Lung (tissue), 12 donors: ENCODE measurements around the gene BNIP5. TPM values are rescaled to one million over a fixed set of nuclear protein-coding genes. Genes with fewer than 3 reads are reported as not detected.
"Not testable (repeated sequence)": the region's sequence is repeated elsewhere in the genome, so short reads cannot be mapped to it uniquely, and the experiment has no call there.

ENCODE experiments used
- ATAC-seq: fragments of 200-7000 bp; cut with Tn5 transposase; one replicate; pipeline ENCODE4 v1.9.1; 2020; ENCODE audit warnings: moderate number of reproducible peaks; ENCODE audit not compliant: insufficient read depth, low FRiP score
- DNase-seq, 3 donors: peaks; one replicate each; pipeline ENCODE4 v3.0.0-alpha.2; 2013 to 2017
- H3K27ac ChIP-seq, 2 donors: one replicate each; pipeline ENCODE4 v1.5.1; 2013; ENCODE audit warnings: mild to moderate bottlenecking in 2 of 2, moderate library complexity in 2 of 2, control low read depth in 1 of 2, inconsistent platforms in 1 of 2, low read depth in 1 of 2, low read length in 1 of 2
- H3K27me3 ChIP-seq, 3 donors: one replicate each; pipeline ENCODE4 v1.5.1; 2013; ENCODE audit warnings: low read length in 2 of 3; ENCODE audit not compliant: control insufficient read depth in 3 of 3, insufficient read depth in 3 of 3
- H3K36me3 ChIP-seq, 4 donors: one replicate each; pipeline ENCODE4 v1.5.1; 2013; ENCODE audit warnings: low read length in 4 of 4, mild to moderate bottlenecking in 1 of 4, moderate library complexity in 1 of 4; ENCODE audit not compliant: control insufficient read depth in 4 of 4, insufficient read depth in 4 of 4
- H3K4me1 ChIP-seq, 5 donors: one replicate each; pipeline ENCODE4 v1.5.1; 2013; ENCODE audit warnings: low read length in 5 of 5, mild to moderate bottlenecking in 2 of 5, moderate library complexity in 1 of 5; ENCODE audit not compliant: control insufficient read depth in 5 of 5, insufficient read depth in 5 of 5
- H3K4me3 ChIP-seq: one replicate; pipeline ENCODE4 v1.5.1; 2013; ENCODE audit warnings: mild to moderate bottlenecking, control low read depth, moderate library complexity
- H3K9ac ChIP-seq, 2 donors: one replicate each; pipeline ENCODE4 v1.5.1; 2013; ENCODE audit warnings: low read length in 2 of 2, control low read depth in 1 of 2; ENCODE audit not compliant: insufficient read depth in 1 of 2
- H3K9me3 ChIP-seq, 4 donors: one replicate each; pipeline ENCODE4 v1.5.1; 2013; ENCODE audit warnings: low read length in 3 of 4, mild to moderate bottlenecking in 1 of 4, moderate library complexity in 1 of 4; ENCODE audit not compliant: control insufficient read depth in 4 of 4, insufficient read depth in 3 of 4
- CTCF ChIP-seq: IDR thresholded peaks from 2 replicates; pipeline ENCODE4 v1.5.1; 2012; ENCODE audit warnings: mild to moderate bottlenecking; ENCODE audit errors: control extremely low read depth, extremely low read depth
- WGBS, 2 donors: extraction: QIAGEN DNeasy Blood & Tissue Kit; methylation state at CpG; one replicate each; pipeline ENCODE4 v1.1.7; 2013; 5-methylcytosine and 5-hydroxymethylcytosine counted together
- polyA plus RNA-seq, 2 donors: library from polyadenylated mRNA; stranded (reverse); fragments of 200-250 nt; gene quantifications; one replicate each; pipeline ENCODE4 v1.2.1, GENCODE V29; 2013
- total RNA-seq, 2 donors: library from RNA; depleted of rRNA in 1 of 2; stranded (reverse); fragments of >200 nt in 1 of 2; gene quantifications; one replicate each; pipeline ENCODE4 v1.2.1, GENCODE V29; 2014 to 2021
- donor health status: control.
- donor health status: control.
- donor health status: Bipolar disorder and iron deficiency.
- donor health status: healthy.
- donor health status: DM: yes; HTN: yes; CAD: no.

Gene BNIP5
- total and polyA plus RNA-seq, 4 donors, result 0.02 to 0.09 (median 0.06) TPM; not detected in 1

GRCh38 chr6:36340618-36341454 is 4.1 kb upstream of the BNIP5 start:
- no peaks in the 10 kb centered on the region for H3K36me3 ChIP-seq
- peak overlapping the region in 1 of 2 donors; percentile 17 for H3K9ac ChIP-seq
- ATAC-seq (peak; percentile 94), DNase-seq (peak; percentile 67 to 75 (median 68))
- H3K27ac ChIP-seq, result no peak overlapping the region
- peak; percentile 90 for TF ChIP-seq CTCF
- 21% methylated on average over 36 of the region's 36 CpGs for WGBS, 2 donors
- H3K4me3 ChIP-seq, result no peak overlapping the region
- H3K9me3 ChIP-seq, result no peaks in the 10 kb centered on the region
- peaks cover 0 to 32% (median 3%) of the 10 kb centered on the region in 3 donors for H3K27me3 ChIP-seq
- peaks cover 0 to 3% (median 0%) of the 10 kb centered on the region in 5 donors for H3K4me1 ChIP-seq

- Histone ChIP-seq H3K9me3 (no peaks in the 10 kb centered on the region), H3K27me3 (peaks cover 0 to 34% (median 3%) of the 10 kb centered on the region in 3 donors), H3K27ac (no peak overlapping the region), H3K4me1 (peaks cover 0 to 3% (median 0%) of the 10 kb centered on the region in 5 donors), H3K4me3 (no peak overlapping the region), H3K36me3 (no peaks in the 10 kb centered on the region), H3K9ac (no peak overlapping the region)
- DNase-seq, result no peak
- TF ChIP-seq CTCF, result no peak
- no peak for ATAC-seq
- WGBS, 2 donors, result 61 to 69% methylated on average over 12 of the region's 12 CpGs
These were observed 3.6 kb upstream of the BNIP5 start for GRCh38 chr6:36340306-36340617.

- DNase-seq, result no peak
- no peak for TF ChIP-seq CTCF
- H3K4me1 ChIP-seq, result peaks cover 0 to 8% (median 0%) of the 10 kb centered on the region in 5 donors
- no peak overlapping the region for H3K9ac ChIP-seq
- no peak overlapping the region for H3K4me3 ChIP-seq
- ATAC-seq, result no peak
- 81 to 83% methylated on average over 12 of the region's 12 CpGs for WGBS, 2 donors
- H3K27me3 ChIP-seq, result peaks cover 0 to 37% (median 3%) of the 10 kb centered on the region in 3 donors
- H3K36me3 ChIP-seq, result no peaks in the 10 kb centered on the region
- H3K9me3 ChIP-seq, result no peaks in the 10 kb centered on the region
- no peak overlapping the region for H3K27ac ChIP-seq
These were observed 2.5 kb upstream of the BNIP5 start for GRCh38 chr6:36339146-36339545.

- not testable (repeated sequence) for H3K27ac ChIP-seq, H3K9ac ChIP-seq, ATAC-seq, H3K4me3 ChIP-seq, H3K9me3 ChIP-seq, DNase-seq, H3K36me3 ChIP-seq
- H3K27me3 ChIP-seq, result peaks cover 0 to 43% (median 8%) of the 10 kb centered on the region in 3 donors
- H3K4me1 ChIP-seq, result peaks cover 0 to 15% (median 2%) of the 10 kb centered on the region in 5 donors
- 94 to 95% methylated on average over 1 of the region's 1 CpG for WGBS, 2 donors
These were observed 1.5 kb upstream of the BNIP5 start for GRCh38 chr6:36338223-36338622.
